Measurements from ENCODE around the gene F11R.

Gene F11R

DNA sequence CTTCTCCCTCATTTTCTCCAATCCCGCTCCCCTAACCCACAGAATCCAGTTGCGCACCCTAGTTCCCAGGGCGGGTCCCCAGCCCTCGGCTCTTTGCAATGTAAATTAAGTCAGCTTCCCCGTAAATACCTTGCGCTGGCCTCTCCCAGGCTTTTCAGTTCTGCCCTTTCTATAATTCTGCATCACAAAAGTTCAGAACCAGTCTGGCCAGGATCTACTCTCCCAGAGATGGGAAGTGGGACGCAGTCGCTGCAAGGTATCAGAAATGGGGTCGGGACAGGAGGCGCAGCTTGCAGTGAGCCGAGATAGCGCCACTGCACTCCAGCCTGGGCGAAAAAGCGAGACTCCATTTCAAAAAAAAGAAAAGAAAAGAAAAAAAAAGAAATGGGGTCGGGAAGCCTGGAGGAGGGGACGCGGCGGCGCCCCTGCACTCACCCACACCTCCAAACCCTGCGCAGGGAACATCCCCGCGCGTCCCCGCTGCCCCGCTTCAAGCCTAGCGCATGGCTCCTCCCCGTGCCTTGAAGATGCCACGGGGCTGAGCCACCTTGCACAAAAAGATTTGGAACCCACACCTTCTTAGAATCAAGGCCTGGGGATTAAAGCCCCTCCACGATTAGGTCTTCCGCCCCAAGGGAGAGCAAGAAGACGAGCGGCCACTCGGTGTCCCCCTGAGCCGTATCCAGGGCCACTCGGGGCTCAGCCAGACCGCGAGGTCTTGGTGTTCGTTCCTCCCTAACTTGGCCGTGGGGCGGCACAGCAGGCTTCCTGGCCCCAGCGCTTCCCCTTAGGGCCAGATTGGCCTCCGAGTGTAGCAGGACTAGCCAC lies 39.2 kb downstream of the F11R start:
- ChIA-PET CTCF (interaction anchor here (1.3 kb wide), 1 partner anchor 8 kb away, joined by 10 read pairs; no protein-coding TSS in a partner anchor), POLR2A (no interaction called here)
- DNase-seq (ENCODE audit: extremely low spot score) = no peak
- TF ChIP-seq FOXM1 (IDR thresholded peaks at IDR 0.05; ENCODE audit: borderline replicate concordance) = no peak
- no peak for TF ChIP-seq SUZ12 (IDR thresholded peaks at IDR 0.05)
- TF ChIP-seq ZNF384 (IDR thresholded peaks at IDR 0.05) = no peak
- no peak for TF ChIP-seq BHLHE40 (IDR thresholded peaks at IDR 0.05; ENCODE audit: borderline replicate concordance)
- TF ChIP-seq, protein P1, sequence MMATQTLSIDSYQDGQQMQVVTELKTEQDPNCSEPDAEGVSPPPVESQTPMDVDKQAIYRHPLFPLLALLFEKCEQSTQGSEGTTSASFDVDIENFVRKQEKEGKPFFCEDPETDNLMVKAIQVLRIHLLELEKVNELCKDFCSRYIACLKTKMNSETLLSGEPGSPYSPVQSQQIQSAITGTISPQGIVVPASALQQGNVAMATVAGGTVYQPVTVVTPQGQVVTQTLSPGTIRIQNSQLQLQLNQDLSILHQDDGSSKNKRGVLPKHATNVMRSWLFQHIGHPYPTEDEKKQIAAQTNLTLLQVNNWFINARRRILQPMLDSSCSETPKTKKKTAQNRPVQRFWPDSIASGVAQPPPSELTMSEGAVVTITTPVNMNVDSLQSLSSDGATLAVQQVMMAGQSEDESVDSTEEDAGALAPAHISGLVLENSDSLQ (IDR thresholded peaks at IDR 0.05) = no peak

DNA sequence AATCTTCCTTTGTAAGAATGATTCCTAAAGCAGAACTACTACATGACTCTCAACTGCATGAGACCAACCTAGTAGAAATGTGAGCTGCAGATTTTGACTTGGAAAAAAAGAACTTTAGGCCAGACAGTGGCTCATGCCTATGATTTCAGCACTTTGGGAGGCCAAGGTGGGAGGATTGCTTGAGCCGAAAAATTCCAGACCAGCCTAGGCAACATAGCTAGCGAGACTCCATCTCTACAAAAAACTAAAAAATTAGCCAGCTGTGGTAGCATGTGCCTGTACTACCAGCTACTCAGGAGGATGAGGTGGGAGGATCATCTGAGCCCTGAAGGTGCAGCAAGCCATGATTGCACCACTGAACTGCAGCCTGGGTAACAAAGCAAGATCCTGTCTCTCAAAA lies 41.7 kb downstream of the F11R start:
- ChIA-PET POLR2A (interaction anchor here (1.1 kb wide), 1 partner anchor 66 kb away, joined by 3 read pairs; the partner anchor contains the start of gene USF1), CTCF (interaction anchor here (0.6 kb wide), 1 partner anchor 8 kb away, joined by 3 read pairs; no protein-coding TSS in a partner anchor)
- TF ChIP-seq FOXA1 (IDR thresholded peaks at IDR 0.05) = no peak
- no peak for TF ChIP-seq FOXM1 (IDR thresholded peaks at IDR 0.05; ENCODE audit: borderline replicate concordance)
- TF ChIP-seq, protein P1 (IDR thresholded peaks at IDR 0.05) = no peak
- TF ChIP-seq TARDBP (IDR thresholded peaks at IDR 0.05) = no peak
- no peak for TF ChIP-seq ELF4 (IDR thresholded peaks at IDR 0.05)
- TF ChIP-seq SP1 (IDR thresholded peaks at IDR 0.05) = no peak
- TF ChIP-seq ARNT (IDR thresholded peaks at IDR 0.05) = no peak
- TF ChIP-seq ZNF384 (IDR thresholded peaks at IDR 0.05) = no peak
- TF ChIP-seq L3MBTL2 (conservative IDR thresholded peaks at IDR 0.05) = no peak
- no peak for TF ChIP-seq FOXK2 (IDR thresholded peaks at IDR 0.05)
- TF ChIP-seq NFRKB (IDR thresholded peaks at IDR 0.05) = no peak
- no peak for TF ChIP-seq CTBP1 (IDR thresholded peaks at IDR 0.05; ENCODE audit: borderline replicate concordance)
- no peak for DNase-seq (ENCODE audit: extremely low spot score)

DNA sequence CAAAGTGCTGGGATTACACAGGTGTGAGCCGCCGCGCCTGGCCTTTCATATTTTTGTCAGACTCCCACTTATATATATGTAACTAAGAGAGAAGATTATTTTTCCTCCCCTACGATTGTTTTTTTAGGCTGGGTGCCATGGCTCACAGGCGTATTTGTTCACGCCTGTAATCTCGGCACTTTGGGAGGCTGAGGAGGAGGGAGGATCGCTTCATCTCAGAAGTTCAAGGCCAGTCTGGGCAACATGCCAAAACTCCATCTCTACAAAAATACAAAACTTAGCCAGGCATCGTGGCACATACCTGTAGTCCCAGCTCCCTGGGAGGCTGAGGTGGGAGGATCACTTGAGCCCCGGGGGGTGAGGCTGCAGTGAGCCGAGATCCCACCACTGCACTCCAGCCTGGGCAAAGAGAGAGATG lies 42.4 kb downstream of the F11R start:
- ChIA-PET POLR2A (interaction anchor here (1.1 kb wide), 1 partner anchor 67 kb away, joined by 3 read pairs; the partner anchor contains the start of gene USF1), CTCF (no interaction called here)
- no peak for DNase-seq (ENCODE audit: extremely low spot score)
- TF ChIP-seq NFRKB (IDR thresholded peaks at IDR 0.05) = no peak
- TF ChIP-seq FOXA1 (IDR thresholded peaks at IDR 0.05) = no peak
- TF ChIP-seq FOXM1 (IDR thresholded peaks at IDR 0.05; ENCODE audit: borderline replicate concordance) = no peak
- TF ChIP-seq TARDBP (IDR thresholded peaks at IDR 0.05) = no peak
- no peak for TF ChIP-seq BHLHE40 (IDR thresholded peaks at IDR 0.05; ENCODE audit: borderline replicate concordance)
- no peak for TF ChIP-seq CTBP1 (IDR thresholded peaks at IDR 0.05; ENCODE audit: borderline replicate concordance)
- TF ChIP-seq ARNT (IDR thresholded peaks at IDR 0.05) = no peak
- no peak for TF ChIP-seq SUZ12 (IDR thresholded peaks at IDR 0.05)
- TF ChIP-seq L3MBTL2 (conservative IDR thresholded peaks at IDR 0.05) = no peak
- no peak for TF ChIP-seq LEF1 (IDR thresholded peaks at IDR 0.05; ENCODE audit: borderline replicate concordance)
- TF ChIP-seq HDGF (IDR thresholded peaks at IDR 0.05; ENCODE audit: borderline replicate concordance) = no peak

DNA sequence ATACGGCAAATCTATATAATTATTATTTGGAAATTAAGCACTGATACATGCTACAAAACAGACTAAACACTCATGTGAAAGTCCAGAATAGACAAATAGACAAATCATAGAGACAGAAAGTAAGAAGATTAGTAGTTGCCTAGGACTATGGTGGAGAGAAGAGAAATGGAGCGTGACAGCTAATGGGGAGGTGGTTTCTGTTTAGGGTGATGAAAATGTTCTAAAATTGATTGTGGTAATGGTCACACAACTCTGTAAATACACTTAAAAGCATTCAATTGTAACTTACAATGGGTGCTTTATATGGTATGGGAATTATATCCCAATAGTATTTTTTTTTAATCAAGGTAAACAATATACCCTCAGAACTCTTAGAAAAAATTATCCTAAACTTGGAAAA lies 45.9 kb downstream of the F11R start:
- no peak for TF ChIP-seq ZNF384 (IDR thresholded peaks at IDR 0.05)
- TF ChIP-seq BHLHE40 (IDR thresholded peaks at IDR 0.05; ENCODE audit: borderline replicate concordance) = no peak
- TF ChIP-seq ELF4 (IDR thresholded peaks at IDR 0.05) = no peak
- no peak for TF ChIP-seq FOXK2 (IDR thresholded peaks at IDR 0.05)
- TF ChIP-seq FOXA1 (IDR thresholded peaks at IDR 0.05) = no peak
- no peak for TF ChIP-seq NFRKB (IDR thresholded peaks at IDR 0.05)
- TF ChIP-seq, protein P1 (IDR thresholded peaks at IDR 0.05) = no peak
- no peak for TF ChIP-seq FOXM1 (IDR thresholded peaks at IDR 0.05; ENCODE audit: borderline replicate concordance)
- TF ChIP-seq HDGF (IDR thresholded peaks at IDR 0.05; ENCODE audit: borderline replicate concordance) = no peak
- no peak for TF ChIP-seq SP1 (IDR thresholded peaks at IDR 0.05)
- no peak for TF ChIP-seq L3MBTL2 (conservative IDR thresholded peaks at IDR 0.05)
- no peak for TF ChIP-seq SUZ12 (IDR thresholded peaks at IDR 0.05)
- no peak for TF ChIP-seq ARNT (IDR thresholded peaks at IDR 0.05)
- CTCF ChIA-PET = no interaction called here
- POLR2A ChIA-PET = no interaction called here
- no peak for DNase-seq (ENCODE audit: extremely low spot score)

DNA sequence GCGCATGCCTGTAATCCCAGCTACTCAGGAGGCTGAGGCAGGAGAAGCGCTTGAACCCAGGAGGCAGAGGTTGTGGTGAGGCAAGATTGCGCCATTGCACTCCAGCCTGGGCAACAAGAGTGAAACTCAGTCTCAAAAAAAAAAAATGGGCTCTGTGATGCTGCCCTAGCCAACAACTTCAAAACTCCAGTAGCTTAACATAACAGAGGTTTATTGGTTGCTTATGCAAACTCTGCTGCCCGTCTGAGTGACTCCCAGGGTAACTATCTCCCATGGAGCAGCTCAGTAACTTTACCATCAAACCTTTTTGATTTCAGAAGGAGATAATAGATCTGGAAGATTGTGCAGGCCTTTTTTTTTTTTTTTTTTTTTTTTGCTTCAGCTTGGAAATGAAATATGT lies 47.5 kb downstream of the F11R start:
- POLR2A ChIA-PET = no interaction called here
- TF ChIP-seq HDGF (IDR thresholded peaks at IDR 0.05; ENCODE audit: borderline replicate concordance) (no peak), BHLHE40 (IDR thresholded peaks at IDR 0.05; ENCODE audit: borderline replicate concordance) (no peak), FOXK2 (IDR thresholded peaks at IDR 0.05) (no peak), L3MBTL2 (conservative IDR thresholded peaks at IDR 0.05) (no peak), ZNF384 (IDR thresholded peaks at IDR 0.05) (no peak), TARDBP (IDR thresholded peaks at IDR 0.05) (no peak), ELF4 (IDR thresholded peaks at IDR 0.05) (no peak), SUZ12 (IDR thresholded peaks at IDR 0.05) (no peak), LEF1 (IDR thresholded peaks at IDR 0.05; ENCODE audit: borderline replicate concordance) (no peak), SP1 (IDR thresholded peaks at IDR 0.05) (no peak), NFRKB (IDR thresholded peaks at IDR 0.05) (no peak), FOXM1 (IDR thresholded peaks at IDR 0.05; ENCODE audit: borderline replicate concordance) (no peak), CTBP1 (IDR thresholded peaks at IDR 0.05; ENCODE audit: borderline replicate concordance) (no peak), FOXA1 (IDR thresholded peaks at IDR 0.05) (no peak)
- TF ChIP-seq, protein P1 (IDR thresholded peaks at IDR 0.05) = no peak
- no peak for DNase-seq (ENCODE audit: extremely low spot score)
- CTCF ChIA-PET = interaction anchor here (0.6 kb wide), 1 partner anchor 65 kb away, joined by 3 read pairs; no protein-coding TSS in a partner anchor

Data from HEK293T (cell line).